ENCODE measurements around the gene FNDC3B. TPM values are rescaled to one million over a fixed set of nuclear protein-coding genes. Genes with fewer than 3 reads are reported as not detected.

FNDC3B gene
- total and polyA plus RNA-seq, 2 donors from 2014 or later, result 11.8 to 185 TPM

DNA sequence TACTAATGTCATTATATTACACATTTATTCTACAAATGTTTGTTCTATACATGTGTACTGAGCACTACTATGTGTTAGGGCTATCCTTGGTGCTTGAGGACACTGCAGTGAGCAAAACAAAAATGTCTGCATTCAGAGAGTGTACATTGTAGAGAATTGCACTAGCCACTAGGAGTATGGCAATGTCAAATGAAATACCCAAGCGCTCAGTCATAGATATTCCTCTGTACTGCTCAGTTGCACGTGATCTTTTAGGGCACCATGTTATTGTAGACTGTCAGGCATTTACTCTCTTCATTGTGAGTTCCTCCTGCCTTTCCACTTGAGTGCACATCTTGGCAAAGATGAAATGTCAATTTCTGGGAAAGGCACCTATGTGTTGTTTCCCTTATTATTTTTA lies 36.8 kb downstream of the FNDC3B start:
- DNase-seq, result no peak
- H3K27ac ChIP-seq (ENCODE audit: low read depth in 2 of 2, low read length in 2 of 2), result no peak overlapping the region
- no peak for FAIRE-seq

DNA sequence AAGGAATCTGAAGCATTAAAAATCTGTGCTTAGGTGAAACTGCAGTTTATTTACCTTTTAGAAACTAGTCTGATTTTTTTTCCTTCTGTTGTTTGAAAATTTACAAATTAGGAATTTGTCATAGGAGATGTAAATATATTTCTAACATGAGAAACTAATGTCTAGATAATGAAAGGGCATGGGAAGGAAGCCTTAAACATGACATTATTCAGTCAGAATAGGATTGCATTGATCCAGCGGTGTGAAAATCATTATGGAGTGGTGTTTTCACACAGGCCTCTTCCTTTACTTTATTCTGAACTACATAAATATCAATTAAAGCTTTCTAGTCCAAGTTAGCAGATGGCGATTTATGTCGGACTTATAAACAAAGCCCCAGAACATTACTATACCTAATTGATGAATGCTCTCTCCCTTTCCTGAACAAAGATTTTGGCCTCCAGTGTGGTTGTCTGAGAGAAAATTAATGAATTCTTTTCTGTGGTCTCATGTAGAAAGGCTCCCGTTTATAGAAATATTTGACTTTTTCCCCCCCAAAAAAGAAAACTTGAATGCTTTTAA lies 37.9 kb downstream of the FNDC3B start:
- no peak for DNase-seq
- no peak overlapping the region for H3K4me3 ChIP-seq (ENCODE audit: low read length in 3 of 3)
- FAIRE-seq, result no peak
- TF ChIP-seq, protein P1, sequence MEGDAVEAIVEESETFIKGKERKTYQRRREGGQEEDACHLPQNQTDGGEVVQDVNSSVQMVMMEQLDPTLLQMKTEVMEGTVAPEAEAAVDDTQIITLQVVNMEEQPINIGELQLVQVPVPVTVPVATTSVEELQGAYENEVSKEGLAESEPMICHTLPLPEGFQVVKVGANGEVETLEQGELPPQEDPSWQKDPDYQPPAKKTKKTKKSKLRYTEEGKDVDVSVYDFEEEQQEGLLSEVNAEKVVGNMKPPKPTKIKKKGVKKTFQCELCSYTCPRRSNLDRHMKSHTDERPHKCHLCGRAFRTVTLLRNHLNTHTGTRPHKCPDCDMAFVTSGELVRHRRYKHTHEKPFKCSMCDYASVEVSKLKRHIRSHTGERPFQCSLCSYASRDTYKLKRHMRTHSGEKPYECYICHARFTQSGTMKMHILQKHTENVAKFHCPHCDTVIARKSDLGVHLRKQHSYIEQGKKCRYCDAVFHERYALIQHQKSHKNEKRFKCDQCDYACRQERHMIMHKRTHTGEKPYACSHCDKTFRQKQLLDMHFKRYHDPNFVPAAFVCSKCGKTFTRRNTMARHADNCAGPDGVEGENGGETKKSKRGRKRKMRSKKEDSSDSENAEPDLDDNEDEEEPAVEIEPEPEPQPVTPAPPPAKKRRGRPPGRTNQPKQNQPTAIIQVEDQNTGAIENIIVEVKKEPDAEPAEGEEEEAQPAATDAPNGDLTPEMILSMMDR (IDR thresholded peaks at IDR 0.05; ENCODE audit: borderline replicate concordance, extremely low read depth, insufficient read depth), result no peak
- no peaks in the 10 kb centered on the region for H3K27me3 ChIP-seq (ENCODE audit: control insufficient read depth, insufficient read depth, low read length)
- no peaks in the 10 kb centered on the region for H3K36me3 ChIP-seq (ENCODE audit: control insufficient read depth in 2 of 3, insufficient read depth in 3 of 3, low read length in 3 of 3)
- H3K27ac ChIP-seq (ENCODE audit: low read depth in 2 of 2, low read length in 2 of 2), result no peak overlapping the region
- H3K4me1 ChIP-seq (ENCODE audit: control insufficient read depth in 2 of 3, insufficient read depth in 2 of 3, low read depth in 1 of 3, low read length in 3 of 3), result peaks cover 0 to 33% (median 21%) of the 10 kb centered on the region in 3 donors
- no peak overlapping the region for H3K9ac ChIP-seq (ENCODE audit: low read length in 3 of 3)
- intact Hi-C loops (cut with DNase I), result no loop called here
- no peaks in the 10 kb centered on the region for H3K9me3 ChIP-seq (ENCODE audit: control insufficient read depth in 2 of 3, insufficient read depth in 1 of 3, low read length in 3 of 3)

More for the DNA sequence above, 36.8 kb downstream of the FNDC3B start:
- H3K9me3 ChIP-seq (ENCODE audit: control insufficient read depth in 2 of 3, insufficient read depth in 1 of 3, low read length in 3 of 3), result no peaks in the 10 kb centered on the region
- H3K4me3 ChIP-seq (ENCODE audit: low read length in 3 of 3), result no peak overlapping the region
- intact Hi-C loops (cut with DNase I), result no loop called here
- no peak overlapping the region for H3K9ac ChIP-seq (ENCODE audit: low read length in 3 of 3)
- H3K36me3 ChIP-seq (ENCODE audit: control insufficient read depth in 2 of 3, insufficient read depth in 3 of 3, low read length in 3 of 3), result no peaks in the 10 kb centered on the region
- H3K27me3 ChIP-seq (ENCODE audit: control insufficient read depth, insufficient read depth, low read length), result no peaks in the 10 kb centered on the region
- H3K4me1 ChIP-seq (ENCODE audit: control insufficient read depth in 2 of 3, insufficient read depth in 2 of 3, low read depth in 1 of 3, low read length in 3 of 3), result peaks cover 0 to 29% (median 19%) of the 10 kb centered on the region in 3 donors
- TF ChIP-seq, protein P1 (IDR thresholded peaks at IDR 0.05; ENCODE audit: borderline replicate concordance, extremely low read depth, insufficient read depth), result no peak

DNA sequence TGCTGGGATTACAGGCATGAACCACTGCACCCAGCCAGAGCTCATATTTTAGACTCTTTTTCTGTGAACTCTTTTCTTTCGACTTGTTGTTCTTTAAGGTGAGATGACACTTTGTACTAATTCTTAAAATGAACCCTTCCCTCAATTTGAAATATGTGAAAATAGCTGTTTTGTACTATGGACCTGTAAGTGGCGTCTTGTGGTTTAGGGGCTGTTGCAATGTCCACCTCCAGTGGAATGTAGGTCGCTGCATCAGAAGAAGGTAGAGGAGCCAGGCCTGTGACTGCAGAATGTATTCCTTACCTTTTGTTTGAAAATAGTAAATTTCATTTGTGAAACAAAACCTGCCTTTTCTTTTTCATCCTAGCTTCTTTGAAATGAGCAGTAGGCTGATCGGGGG lies 38.9 kb downstream of the FNDC3B start:
- Histone ChIP-seq H3K36me3 (ENCODE audit: control insufficient read depth in 2 of 3, insufficient read depth in 3 of 3, low read length in 3 of 3) (peaks cover 0 to 4% (median 0%) of the 10 kb centered on the region in 3 donors), H3K4me3 (ENCODE audit: low read length in 3 of 3) (no peak overlapping the region), H3K9ac (ENCODE audit: low read length in 3 of 3) (no peak overlapping the region), H3K27ac (ENCODE audit: low read depth in 2 of 2, low read length in 2 of 2) (no peak overlapping the region), H3K4me1 (ENCODE audit: control insufficient read depth in 2 of 3, insufficient read depth in 2 of 3, low read depth in 1 of 3, low read length in 3 of 3) (peaks cover 0 to 27% (median 23%) of the 10 kb centered on the region in 3 donors), H3K9me3 (ENCODE audit: control insufficient read depth in 2 of 3, insufficient read depth in 1 of 3, low read length in 3 of 3) (no peaks in the 10 kb centered on the region), H3K27me3 (ENCODE audit: control insufficient read depth, insufficient read depth, low read length) (no peaks in the 10 kb centered on the region)
- TF ChIP-seq, protein P1 (IDR thresholded peaks at IDR 0.05; ENCODE audit: borderline replicate concordance, extremely low read depth, insufficient read depth), result no peak
- intact Hi-C loops (cut with DNase I), result no loop called here
- FAIRE-seq (no peak), DNase-seq (no peak)

DNA sequence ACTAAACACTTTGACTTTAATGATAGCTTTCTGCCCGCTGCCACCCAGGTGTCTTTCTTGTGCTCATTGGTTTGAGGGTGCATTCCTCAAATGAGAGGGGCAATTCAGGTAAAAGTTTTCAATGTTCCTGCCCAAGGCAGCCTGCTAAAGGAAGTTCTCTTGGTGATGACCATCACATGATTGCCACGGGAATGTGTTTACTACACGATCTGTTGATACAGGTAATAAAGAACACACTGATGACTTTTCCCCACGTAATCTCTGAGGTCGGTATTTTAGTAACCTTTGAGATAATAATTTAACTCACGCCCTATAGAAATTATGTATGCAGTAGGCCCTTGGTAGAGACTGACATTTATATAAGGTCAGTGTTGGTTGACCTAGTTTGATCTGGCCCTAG lies 39.3 kb downstream of the FNDC3B start:
- Histone ChIP-seq H3K9me3 (ENCODE audit: control insufficient read depth in 2 of 3, insufficient read depth in 1 of 3, low read length in 3 of 3) (no peaks in the 10 kb centered on the region), H3K9ac (ENCODE audit: low read length in 3 of 3) (no peak overlapping the region), H3K27ac (ENCODE audit: low read depth in 2 of 2, low read length in 2 of 2) (peak overlapping the region in 1 of 2 donors; percentile 23), H3K27me3 (ENCODE audit: control insufficient read depth, insufficient read depth, low read length) (no peaks in the 10 kb centered on the region), H3K4me1 (ENCODE audit: control insufficient read depth in 2 of 3, insufficient read depth in 2 of 3, low read depth in 1 of 3, low read length in 3 of 3) (peaks cover 0 to 26% (median 21%) of the 10 kb centered on the region in 3 donors), H3K36me3 (ENCODE audit: control insufficient read depth in 2 of 3, insufficient read depth in 3 of 3, low read length in 3 of 3) (peaks cover 0 to 6% (median 0%) of the 10 kb centered on the region in 3 donors), H3K4me3 (ENCODE audit: low read length in 3 of 3) (no peak overlapping the region)
- FAIRE-seq, result no peak
- intact Hi-C loops (cut with DNase I), result no loop called here
- TF ChIP-seq, protein P1 (IDR thresholded peaks at IDR 0.05; ENCODE audit: borderline replicate concordance, extremely low read depth, insufficient read depth), result no peak
- DNase-seq, result no peak
